ENCODE measurements around the gene FOXRED2. TPM values are rescaled to one million over a fixed set of nuclear protein-coding genes. Genes with fewer than 3 reads are reported as not detected.

The FOXRED2 gene
- total RNA-seq, 1 donor from 2014 or later = 4.7 TPM

GRCh38 chr22:36510966-36511881, 4.4 kb upstream of the FOXRED2 start:
- Histone ChIP-seq H2AFZ (replicated peaks) (no peak overlapping the region), H3F3A (ENCODE audit: low read depth) (peaks cover 57% of the 10 kb centered on the region), H3K36me3 (peaks cover 13% of the 10 kb centered on the region), H3K79me2 (ENCODE audit: low read depth) (no peaks in the 10 kb centered on the region), H3K4me2 (no peak overlapping the region), H3K27ac (no peak overlapping the region), H3K4me3 (no peak overlapping the region), H3K9me3 (ENCODE audit: low read depth) (no peaks in the 10 kb centered on the region), H4K20me1 (ENCODE audit: low read depth) (peaks cover 6% of the 10 kb centered on the region), H3K27me3 (peaks cover 3% of the 10 kb centered on the region), H3K9ac (no peak overlapping the region), H3K4me1 (no peaks in the 10 kb centered on the region)
- peak; percentile 74 for DNase-seq (ENCODE audit: low spot score)
- no peak overlapping the region for H3K27ac Mint-ChIP-seq
- H3K4me1 Mint-ChIP-seq = peaks cover 6% of the 10 kb centered on the region
- TF ChIP-seq EZH2phosphoT487 (IDR thresholded peaks at IDR 0.05) (no peak), EZH2 (IDR thresholded peaks at IDR 0.05) (no peak), CTCF (IDR thresholded peaks at IDR 0.05) (peak; percentile 60)
- no peaks in the 10 kb centered on the region for H3K9me3 Mint-ChIP-seq
- H3K4me3 Mint-ChIP-seq = no peak overlapping the region
- peaks cover 36% of the 10 kb centered on the region for H3K36me3 Mint-ChIP-seq
- H3K27me3 Mint-ChIP-seq (ENCODE audit: insufficient read depth, low read depth) = peaks cover 4% of the 10 kb centered on the region

- no peak overlapping the region for H3K27ac Mint-ChIP-seq
- Histone ChIP-seq H3K79me2 (ENCODE audit: low read depth) (no peaks in the 10 kb centered on the region), H4K20me1 (ENCODE audit: low read depth) (peaks cover 6% of the 10 kb centered on the region), H3F3A (ENCODE audit: low read depth) (peaks cover 57% of the 10 kb centered on the region), H3K4me2 (no peak overlapping the region), H3K27ac (no peak overlapping the region), H3K9me3 (ENCODE audit: low read depth) (no peaks in the 10 kb centered on the region), H3K9ac (no peak overlapping the region), H3K36me3 (peaks cover 13% of the 10 kb centered on the region), H3K27me3 (peaks cover 3% of the 10 kb centered on the region), H3K4me1 (no peaks in the 10 kb centered on the region), H3K4me3 (no peak overlapping the region), H2AFZ (replicated peaks) (no peak overlapping the region)
- no peak for TF ChIP-seq CTCF (IDR thresholded peaks at IDR 0.05)
- TF ChIP-seq EZH2phosphoT487 (IDR thresholded peaks at IDR 0.05) = no peak
- no peak for TF ChIP-seq EZH2 (IDR thresholded peaks at IDR 0.05)
- peaks cover 9% of the 10 kb centered on the region for H3K27me3 Mint-ChIP-seq (ENCODE audit: insufficient read depth, low read depth)
- no peak for DNase-seq (ENCODE audit: low spot score)
- peaks cover 31% of the 10 kb centered on the region for H3K36me3 Mint-ChIP-seq
- no peaks in the 10 kb centered on the region for H3K9me3 Mint-ChIP-seq
- H3K4me3 Mint-ChIP-seq = no peak overlapping the region
- H3K4me1 Mint-ChIP-seq = peaks cover 10% of the 10 kb centered on the region
These were observed 3.5 kb upstream of the FOXRED2 start for GRCh38 chr22:36510384-36510783.

GRCh38 chr22:36507518-36508010, 724 bp upstream of the FOXRED2 start:
- peak overlapping the region; percentile 82 for H3K4me3 Mint-ChIP-seq
- peaks cover 14% of the 10 kb centered on the region for H3K27me3 Mint-ChIP-seq (ENCODE audit: insufficient read depth, low read depth)
- Histone ChIP-seq H3K4me3 (no peak overlapping the region), H3K4me2 (no peak overlapping the region), H3F3A (ENCODE audit: low read depth) (peaks cover 39% of the 10 kb centered on the region), H3K9ac (no peak overlapping the region), H3K79me2 (ENCODE audit: low read depth) (no peaks in the 10 kb centered on the region), H3K36me3 (peaks cover 4% of the 10 kb centered on the region), H3K9me3 (ENCODE audit: low read depth) (no peaks in the 10 kb centered on the region), H3K4me1 (no peaks in the 10 kb centered on the region), H3K27ac (no peak overlapping the region), H4K20me1 (ENCODE audit: low read depth) (peaks cover 6% of the 10 kb centered on the region), H2AFZ (replicated peaks) (no peak overlapping the region), H3K27me3 (peaks cover 3% of the 10 kb centered on the region)
- TF ChIP-seq EZH2 (IDR thresholded peaks at IDR 0.05) (no peak), EZH2phosphoT487 (IDR thresholded peaks at IDR 0.05) (no peak), CTCF (IDR thresholded peaks at IDR 0.05) (no peak)
- no peaks in the 10 kb centered on the region for H3K9me3 Mint-ChIP-seq
- DNase-seq (ENCODE audit: low spot score) = no peak
- no peak overlapping the region for H3K27ac Mint-ChIP-seq
- peaks cover 20% of the 10 kb centered on the region for H3K4me1 Mint-ChIP-seq
- peaks cover 21% of the 10 kb centered on the region for H3K36me3 Mint-ChIP-seq

All from neural progenitor cell (in vitro differentiated cells).